Right lobe of liver (tissue), 6 donors: ENCODE data around the gene SHC4. TPM values are rescaled to one million over a fixed set of nuclear protein-coding genes. Genes with fewer than 3 reads are reported as not detected.
"Not testable (repeated sequence)": the region's sequence is repeated elsewhere in the genome, so short reads cannot be mapped to it uniquely, and the experiment has no call there.

Source experiments
- ATAC-seq, 4 donors: fragments of 200-7000 bp; cut with Tn5 transposase; one replicate each; pipeline ENCODE4 v1.9.1; 2020; ENCODE audit warnings: mild to moderate bottlenecking in 4 of 4, moderate library complexity in 4 of 4
- DNase-seq, 3 donors: peaks; one replicate each; pipeline ENCODE4 v3.0.0-alpha.2; 2020
- H3K27ac ChIP-seq, 3 donors: fragments of 200-600 bp; one replicate each; pipeline ENCODE4 v1.8.0; 2022
- H3K27me3 ChIP-seq, 2 donors: fragments of 200-600 bp; one replicate each; pipeline ENCODE4 v1.8.0; 2022
- H3K36me3 ChIP-seq, 4 donors: fragments of 200-600 bp; sonication (generic) in 1 of 4; one replicate each; pipeline versions ENCODE4 v1.5.1 to v1.8.0; 2017 to 2022; ENCODE audit warnings: control low read depth in 1 of 4
- H3K4me1 ChIP-seq, 4 donors: fragments of 200-600 bp; sonication (generic) in 1 of 4; one replicate each; pipeline versions ENCODE4 v1.5.1 to v1.8.0; 2017 to 2022; ENCODE audit warnings: control low read depth in 1 of 4
- H3K4me3 ChIP-seq, 3 donors: fragments of 200-600 bp; one replicate each; pipeline ENCODE4 v1.8.0; 2022
- H3K9me3 ChIP-seq, 4 donors: fragments of 200-600 bp; sonication (generic) in 1 of 4; one replicate each; pipeline versions ENCODE4 v1.5.1 to v1.8.0; 2017 to 2022; ENCODE audit warnings: control low read depth in 1 of 4
- CTCF ChIP-seq, 4 donors: fragments of 200-600 bp in 3 of 4; fragments of 450-650 bp in 1 of 4; IDR thresholded peaks; one replicate each; pipeline versions ENCODE4 v1.5.1 to v1.8.0; 2016 to 2022; ENCODE audit warnings: antibody characterized with exemption in 4 of 4, mild to moderate bottlenecking in 2 of 4
- POLR2A ChIP-seq: fragments of 450-650 bp; IDR thresholded peaks from one replicate; pipeline ENCODE4 v1.6.1; 2017; ENCODE audit warnings: antibody characterized with exemption, mild to moderate bottlenecking
- WGBS: methylation state at CpG from one replicate; pipeline ENCODE4 v1.1.6; 2018; ENCODE audit warnings: low coverage, low lambda C conversion rate; ENCODE audit not compliant: insufficient coverage; ENCODE audit errors: missing lambda C conversion rate; 5-methylcytosine and 5-hydroxymethylcytosine counted together
- intact Hi-C, 2 donors: fragments of 100-400 bp; cut with DNase I; formaldehyde crosslinking; loops; one replicate each; pipeline versions ENCODE4 v1.11.2 to v1.14.1; 2022
- total RNA-seq, 6 experiments: library from RNA; depleted of rRNA in 2 of 6; stranded (reverse); fragments of >200 nt in 2 of 6; fragmentation: NEBNext Ultra II Directional in 3 of 6; extraction: Animal tissue kit (Norgen Biotek cat#: 25700) in 3 of 6; gene quantifications; one replicate each; pipeline versions ENCODE4 v1.1.0 to v1.2.4, GENCODE V29; 2016 to 2023
- donor health status: DM: no; HTN: yes; CAD: no.
- donor health status: DM: no; HTN: no; CAD: no.
- donor health status: DM: no; HTN: no; CAD: no.
- donor health status: DM: no; HTN: yes; CAD: no.
- donor health status: DM: no; HTN: yes; CAD: no.

The SHC4 gene
- total RNA-seq, 6 experiments from 2014 or later = 0.04 to 0.87 (median 0.04) TPM; not detected in 3

- intact Hi-C loops = no loop called here
- no peaks in the 10 kb centered on the region for H3K27me3 ChIP-seq
- WGBS = 76% methylated on average over 2 of the region's 2 CpGs
- no peak for ATAC-seq
- TF ChIP-seq CTCF (IDR thresholded peaks at IDR 0.05) (no peak), POLR2A (no peak)
- H3K9me3 ChIP-seq = no peaks in the 10 kb centered on the region
- DNase-seq = no peak
- H3K36me3 ChIP-seq = no peaks in the 10 kb centered on the region
- H3K4me3 ChIP-seq = no peak overlapping the region
- H3K4me1 ChIP-seq = peaks cover 0 to 9% (median 2%) of the 10 kb centered on the region in 4 donors
- no peak overlapping the region for H3K27ac ChIP-seq
These were observed 104.3 kb downstream of the SHC4 start for GRCh38 chr15:48859426-48859825.

- WGBS = 53% methylated on average over 2 of the region's 2 CpGs
- intact Hi-C loops = no loop called here
These were observed 105.3 kb downstream of the SHC4 start for GRCh38 chr15:48858401-48858800.

GRCh38 chr15:48856942-48857341 lies 106.8 kb downstream of the SHC4 start:
- 27% methylated on average over 1 of the region's 2 CpGs for WGBS
- intact Hi-C loops = no loop called here
- Histone ChIP-seq H3K4me3 (no peak overlapping the region), H3K36me3 (no peaks in the 10 kb centered on the region), H3K9me3 (no peaks in the 10 kb centered on the region), H3K27ac (no peak overlapping the region), H3K4me1 (peaks cover 0 to 9% (median 2%) of the 10 kb centered on the region in 4 donors), H3K27me3 (no peaks in the 10 kb centered on the region)
- TF ChIP-seq POLR2A = no peak
- no peak for TF ChIP-seq CTCF (IDR thresholded peaks at IDR 0.05)
- no peak for ATAC-seq
- DNase-seq = no peak

More at GRCh38 chr15:48858401-48858800, 105.3 kb downstream of the SHC4 start:
- ATAC-seq (no peak), DNase-seq (no peak)
- no peak for TF ChIP-seq CTCF (IDR thresholded peaks at IDR 0.05)
- TF ChIP-seq POLR2A = no peak
- H3K4me1 ChIP-seq = peaks cover 0 to 9% (median 2%) of the 10 kb centered on the region in 4 donors
- H3K36me3 ChIP-seq = no peaks in the 10 kb centered on the region
- H3K4me3 ChIP-seq = no peak overlapping the region
- H3K9me3 ChIP-seq = no peaks in the 10 kb centered on the region
- H3K27me3 ChIP-seq = no peaks in the 10 kb centered on the region
- H3K27ac ChIP-seq = no peak overlapping the region

GRCh38 chr15:48855501-48856440 lies 107.9 kb downstream of the SHC4 start:
- Histone ChIP-seq H3K27me3 (no peaks in the 10 kb centered on the region), H3K9me3 (no peaks in the 10 kb centered on the region), H3K27ac (no peak overlapping the region), H3K36me3 (no peaks in the 10 kb centered on the region), H3K4me3 (no peak overlapping the region), H3K4me1 (peaks cover 0 to 9% (median 2%) of the 10 kb centered on the region in 4 donors)
- peak; percentile 53 to 64 (median 61) for TF ChIP-seq CTCF (IDR thresholded peaks at IDR 0.05)
- no peak for TF ChIP-seq POLR2A
- DNase-seq (no peak), ATAC-seq (peak; percentile 88 to 98 (median 94))
- 13% methylated on average over 6 of the region's 6 CpGs for WGBS
- intact Hi-C loops = no loop called here

GRCh38 chr15:48854434-48854833 lies 109.3 kb downstream of the SHC4 start:
- intact Hi-C loops, H3K36me3 ChIP-seq, ATAC-seq, H3K9me3 ChIP-seq, H3K27me3 ChIP-seq, H3K27ac ChIP-seq, DNase-seq, H3K4me1 ChIP-seq, H3K4me3 ChIP-seq: not testable (repeated sequence)
- 96% methylated on average over 3 of the region's 3 CpGs for WGBS
